ENCODE measurements around the gene LDLRAP1. TPM values are rescaled to one million over a fixed set of nuclear protein-coding genes. Genes with fewer than 3 reads are reported as not detected.
A peak's percentile ranks its signal among the peaks of the same experiment; 100 is the strongest.

The LDLRAP1 gene, protein sequence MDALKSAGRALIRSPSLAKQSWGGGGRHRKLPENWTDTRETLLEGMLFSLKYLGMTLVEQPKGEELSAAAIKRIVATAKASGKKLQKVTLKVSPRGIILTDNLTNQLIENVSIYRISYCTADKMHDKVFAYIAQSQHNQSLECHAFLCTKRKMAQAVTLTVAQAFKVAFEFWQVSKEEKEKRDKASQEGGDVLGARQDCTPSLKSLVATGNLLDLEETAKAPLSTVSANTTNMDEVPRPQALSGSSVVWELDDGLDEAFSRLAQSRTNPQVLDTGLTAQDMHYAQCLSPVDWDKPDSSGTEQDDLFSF
- total RNA-seq = 10 to 100 TPM; 12.6 to 21.2 (median 16.3) TPM

DNA sequence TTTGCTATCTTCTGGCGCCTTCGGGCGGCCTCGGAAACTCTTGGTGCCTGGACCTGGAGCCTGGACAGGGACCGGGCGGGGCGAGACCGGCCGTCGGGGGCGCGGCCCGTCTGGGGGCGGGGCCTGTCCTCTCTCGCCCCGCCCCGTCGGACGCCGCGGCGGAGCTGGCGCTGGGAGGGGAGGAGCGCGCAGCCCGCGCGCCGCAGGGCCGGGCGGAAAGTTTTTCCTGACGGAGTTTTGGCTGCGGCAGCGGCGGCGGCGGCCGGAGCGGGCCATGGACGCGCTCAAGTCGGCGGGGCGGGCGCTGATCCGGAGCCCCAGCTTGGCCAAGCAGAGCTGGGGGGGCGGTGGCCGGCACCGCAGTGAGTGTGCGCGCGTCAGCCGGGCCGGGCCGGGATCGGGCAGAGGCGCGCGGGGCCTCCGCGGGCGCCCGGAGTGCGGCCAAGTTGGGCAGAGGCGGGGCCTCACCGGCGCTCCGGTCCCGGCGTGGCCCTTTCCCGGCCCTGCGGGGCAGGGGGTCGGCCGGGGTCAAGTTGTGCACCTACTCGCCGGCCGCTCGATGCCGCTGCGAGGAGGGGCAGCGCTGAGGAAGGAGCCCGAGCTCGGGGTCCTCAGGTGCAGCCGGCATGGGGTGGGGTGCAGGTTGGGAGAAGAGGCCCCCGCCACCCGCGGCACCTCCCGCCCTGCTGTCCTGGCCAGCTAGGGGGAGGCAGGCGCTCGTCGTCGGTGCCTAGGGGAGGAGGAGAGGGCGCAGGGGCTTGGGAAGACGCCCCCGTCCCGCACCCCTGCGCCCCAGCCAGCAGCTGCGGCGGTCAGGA is at the start of gene LDLRAP1:
TSS of gene LDLRAP1 (plus strand) at position 182 of the 818 bp plus-strand sequence. CDS start at position 275, 93 bp downstream.
- Histone ChIP-seq H3K27me3 (no peaks in the 10 kb centered on the region), H3K4me3 (peak within 1 kb of the TSS; percentile 78 to 96 (median 82)), H3K27ac (replicated peaks in 1 of 4) (peak within 1 kb of the TSS; percentile 86 to 94 (median 90)), H3K4me1 (peaks cover 30 to 49% (median 37%) of the 10 kb centered on the region in 4 donors), H3K9me3 (no peaks in the 10 kb centered on the region), H3K36me3 (no peaks in the 10 kb centered on the region)
- WGBS = 0% methylated on average over 4 of the region's 99 CpGs
- TF ChIP-seq, protein P1, sequence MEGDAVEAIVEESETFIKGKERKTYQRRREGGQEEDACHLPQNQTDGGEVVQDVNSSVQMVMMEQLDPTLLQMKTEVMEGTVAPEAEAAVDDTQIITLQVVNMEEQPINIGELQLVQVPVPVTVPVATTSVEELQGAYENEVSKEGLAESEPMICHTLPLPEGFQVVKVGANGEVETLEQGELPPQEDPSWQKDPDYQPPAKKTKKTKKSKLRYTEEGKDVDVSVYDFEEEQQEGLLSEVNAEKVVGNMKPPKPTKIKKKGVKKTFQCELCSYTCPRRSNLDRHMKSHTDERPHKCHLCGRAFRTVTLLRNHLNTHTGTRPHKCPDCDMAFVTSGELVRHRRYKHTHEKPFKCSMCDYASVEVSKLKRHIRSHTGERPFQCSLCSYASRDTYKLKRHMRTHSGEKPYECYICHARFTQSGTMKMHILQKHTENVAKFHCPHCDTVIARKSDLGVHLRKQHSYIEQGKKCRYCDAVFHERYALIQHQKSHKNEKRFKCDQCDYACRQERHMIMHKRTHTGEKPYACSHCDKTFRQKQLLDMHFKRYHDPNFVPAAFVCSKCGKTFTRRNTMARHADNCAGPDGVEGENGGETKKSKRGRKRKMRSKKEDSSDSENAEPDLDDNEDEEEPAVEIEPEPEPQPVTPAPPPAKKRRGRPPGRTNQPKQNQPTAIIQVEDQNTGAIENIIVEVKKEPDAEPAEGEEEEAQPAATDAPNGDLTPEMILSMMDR (IDR thresholded peaks at IDR 0.05) = peak in 1 of 3 experiments; percentile 6
- TF ChIP-seq POLR2AphosphoS5 (IDR thresholded peaks at IDR 0.05) (peak; percentile 82 to 89), EP300 (IDR thresholded peaks at IDR 0.05) (no peak), POLR2A (IDR thresholded peaks at IDR 0.05; ENCODE audit: low read depth) (peak; percentile 80)
- no peak for DNase-seq (ENCODE audit: extremely low spot score)
- intact Hi-C loops (cut with DNase I) = no loop called here

DNA sequence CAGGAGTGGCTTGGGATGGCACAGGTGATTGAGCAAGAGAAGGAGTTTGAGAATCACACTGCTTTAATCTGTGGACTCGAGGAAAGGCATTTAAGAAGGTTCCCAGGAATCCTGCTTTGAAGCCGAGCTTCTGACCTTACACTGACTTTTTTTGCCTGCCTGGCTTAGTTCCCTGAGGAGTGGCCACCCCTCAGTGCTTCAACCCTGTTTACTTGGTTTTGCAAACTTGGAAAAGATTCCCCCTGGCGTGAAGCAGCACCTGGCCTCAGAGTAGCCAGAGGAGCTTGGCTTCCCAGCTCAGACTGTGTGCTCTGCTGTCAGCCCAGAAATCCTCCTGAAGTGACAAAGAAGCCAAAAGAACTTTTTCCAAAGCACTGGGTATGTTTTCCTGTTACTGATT is 48.5 kb upstream of the LDLRAP1 start:
- DNase-seq (ENCODE audit: extremely low spot score) = no peak
- Histone ChIP-seq H3K4me1 (peaks cover 0 to 17% (median 5%) of the 10 kb centered on the region in 4 donors), H3K27ac (replicated peaks in 1 of 4) (peak overlapping the region in 2 of 4 donors; percentile 6 to 34), H3K4me3 (no peak overlapping the region), H3K9me3 (no peaks in the 10 kb centered on the region), H3K27me3 (no peaks in the 10 kb centered on the region), H3K36me3 (peaks cover 44 to 93% (median 81%) of the 10 kb centered on the region in 4 donors)
- intact Hi-C loops (cut with DNase I) = no loop called here
- TF ChIP-seq, protein P1 (IDR thresholded peaks at IDR 0.05) = no peak
- no peak for TF ChIP-seq EP300 (IDR thresholded peaks at IDR 0.05)
- no peak for TF ChIP-seq POLR2AphosphoS5 (IDR thresholded peaks at IDR 0.05)
- no peak for TF ChIP-seq POLR2A (IDR thresholded peaks at IDR 0.05; ENCODE audit: low read depth)
- 75% methylated on average over 3 of the region's 3 CpGs for WGBS

DNA sequence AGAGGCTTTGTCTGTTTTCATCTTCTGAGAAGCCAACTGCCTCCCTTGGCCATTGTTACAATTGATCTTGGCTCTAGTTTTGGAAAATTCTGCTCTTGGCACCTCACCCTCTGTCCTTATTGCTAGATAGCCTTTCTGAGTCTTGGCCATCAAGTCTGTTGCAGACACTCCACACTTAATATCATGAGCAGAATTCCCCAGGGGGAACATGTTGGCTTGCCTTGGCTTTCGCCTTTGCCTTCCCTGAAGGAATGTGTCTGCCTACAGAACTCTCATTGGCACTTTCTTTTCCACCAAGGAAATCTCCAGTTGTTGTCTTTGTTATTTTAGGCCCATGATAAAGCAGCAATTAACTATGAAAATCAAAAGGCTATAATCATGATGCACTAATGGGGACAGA is 42.7 kb upstream of the LDLRAP1 start:
- Histone ChIP-seq H3K27ac (replicated peaks in 1 of 4) (no peak overlapping the region), H3K27me3 (no peaks in the 10 kb centered on the region), H3K4me1 (peaks cover 10 to 32% (median 22%) of the 10 kb centered on the region in 4 donors), H3K4me3 (no peak overlapping the region), H3K36me3 (peaks cover 26 to 40% (median 35%) of the 10 kb centered on the region in 4 donors), H3K9me3 (no peaks in the 10 kb centered on the region)
- TF ChIP-seq POLR2A (IDR thresholded peaks at IDR 0.05; ENCODE audit: low read depth) = no peak
- TF ChIP-seq EP300 (IDR thresholded peaks at IDR 0.05) = no peak
- TF ChIP-seq, protein P1 (IDR thresholded peaks at IDR 0.05) = no peak
- TF ChIP-seq POLR2AphosphoS5 (IDR thresholded peaks at IDR 0.05) = no peak
- WGBS = 82% methylated on average over 1 of the region's 1 CpG
- intact Hi-C loops (cut with DNase I) = no loop called here
- DNase-seq (ENCODE audit: extremely low spot score) = no peak

DNA sequence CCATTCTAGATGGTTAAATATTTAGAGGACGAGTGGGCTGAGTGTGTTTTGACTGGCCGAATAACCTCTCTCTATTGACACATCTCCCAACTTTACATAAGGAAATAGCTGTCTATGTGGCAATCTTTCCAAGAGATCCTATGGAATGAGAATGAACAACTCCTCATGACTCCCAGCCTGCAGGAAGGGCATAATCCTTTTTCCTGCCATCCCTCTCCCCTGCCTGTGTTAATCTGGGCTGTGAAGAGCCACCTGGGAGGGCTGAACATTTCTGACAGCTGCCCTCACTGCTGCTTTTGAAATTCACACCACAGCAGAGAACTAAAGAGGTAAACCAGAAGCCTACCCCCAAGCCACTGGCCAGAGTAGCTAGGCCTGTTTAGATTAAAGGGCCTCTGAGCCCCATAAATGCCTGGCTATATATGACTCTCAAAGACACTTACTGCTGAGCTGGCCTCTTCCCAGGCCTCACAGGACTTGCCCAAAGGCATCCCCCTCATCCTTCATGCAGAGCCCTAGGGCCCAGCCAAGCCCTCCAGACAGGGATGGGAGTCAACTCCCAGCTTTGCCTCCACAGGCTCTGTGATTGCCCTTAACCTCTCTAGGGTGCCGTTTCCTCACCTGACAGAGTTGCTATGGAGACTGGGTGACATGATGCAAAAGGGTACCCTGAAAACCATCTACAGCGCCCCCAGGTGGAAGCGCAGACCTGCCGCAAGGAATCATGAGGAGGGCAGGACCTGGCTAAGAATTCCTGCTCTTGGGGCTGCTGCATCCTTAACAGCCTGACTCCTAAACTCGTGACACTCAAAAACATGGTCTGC is 42.0 kb upstream of the LDLRAP1 start:
- H3K9me3 ChIP-seq = no peaks in the 10 kb centered on the region
- H3K27me3 ChIP-seq = no peaks in the 10 kb centered on the region
- intact Hi-C loops (cut with DNase I) = no loop called here
- TF ChIP-seq, protein P1 (IDR thresholded peaks at IDR 0.05) = no peak
- WGBS = 70% methylated on average over 7 of the region's 7 CpGs
- no peak for DNase-seq (ENCODE audit: extremely low spot score)
- H3K4me1 ChIP-seq = peaks cover 10 to 34% (median 27%) of the 10 kb centered on the region in 4 donors
- no peak overlapping the region for H3K4me3 ChIP-seq
- H3K36me3 ChIP-seq = peaks cover 23 to 32% (median 27%) of the 10 kb centered on the region in 4 donors
- no peak overlapping the region for H3K27ac ChIP-seq (replicated peaks in 1 of 4)
